NCI-H2029 (cell line): Measurements from ENCODE around the gene CXXC5.

Experiments
- DNase-seq: peaks from one replicate; lab custom pipeline; 2025; lab: John Stamatoyannopoulos, UW

Gene CXXC5

DNA sequence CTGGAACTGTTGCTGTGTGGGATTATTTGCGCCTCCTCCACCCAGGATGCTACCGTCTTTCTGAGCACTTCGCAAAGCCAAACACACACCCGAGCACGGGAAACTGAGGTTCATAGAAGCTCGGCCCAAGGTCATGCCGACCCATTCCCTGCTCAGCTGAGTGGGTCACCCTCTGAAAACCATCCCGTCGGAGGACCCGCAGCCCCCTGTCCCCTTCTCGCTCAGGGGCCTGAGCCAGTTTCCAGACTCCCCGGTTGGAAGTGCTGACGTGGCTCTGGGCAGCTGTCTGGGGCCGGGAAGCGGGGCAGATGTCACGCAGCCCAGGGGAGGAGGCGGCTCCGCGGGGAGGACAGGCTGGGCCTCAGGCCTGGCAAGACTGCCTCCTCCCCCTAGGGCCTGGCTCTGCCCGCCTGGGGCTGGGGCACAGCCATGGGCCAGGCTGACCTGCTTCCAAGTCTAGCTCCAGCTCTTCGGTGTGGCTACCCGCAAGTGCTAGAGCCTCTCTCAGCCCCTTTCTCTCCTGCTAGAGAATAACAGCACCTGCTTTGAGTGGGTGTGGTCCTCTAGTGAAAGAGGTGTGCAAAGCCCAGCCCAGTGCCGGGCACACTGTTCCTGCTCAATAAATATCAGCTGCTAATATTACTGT, 9.9 kb upstream of the CXXC5 start:
- DNase-seq: peak; percentile 97

GRCh38 chr5:139638736-139639618, 9.2 kb upstream of the CXXC5 start:
- no peak for DNase-seq

DNA sequence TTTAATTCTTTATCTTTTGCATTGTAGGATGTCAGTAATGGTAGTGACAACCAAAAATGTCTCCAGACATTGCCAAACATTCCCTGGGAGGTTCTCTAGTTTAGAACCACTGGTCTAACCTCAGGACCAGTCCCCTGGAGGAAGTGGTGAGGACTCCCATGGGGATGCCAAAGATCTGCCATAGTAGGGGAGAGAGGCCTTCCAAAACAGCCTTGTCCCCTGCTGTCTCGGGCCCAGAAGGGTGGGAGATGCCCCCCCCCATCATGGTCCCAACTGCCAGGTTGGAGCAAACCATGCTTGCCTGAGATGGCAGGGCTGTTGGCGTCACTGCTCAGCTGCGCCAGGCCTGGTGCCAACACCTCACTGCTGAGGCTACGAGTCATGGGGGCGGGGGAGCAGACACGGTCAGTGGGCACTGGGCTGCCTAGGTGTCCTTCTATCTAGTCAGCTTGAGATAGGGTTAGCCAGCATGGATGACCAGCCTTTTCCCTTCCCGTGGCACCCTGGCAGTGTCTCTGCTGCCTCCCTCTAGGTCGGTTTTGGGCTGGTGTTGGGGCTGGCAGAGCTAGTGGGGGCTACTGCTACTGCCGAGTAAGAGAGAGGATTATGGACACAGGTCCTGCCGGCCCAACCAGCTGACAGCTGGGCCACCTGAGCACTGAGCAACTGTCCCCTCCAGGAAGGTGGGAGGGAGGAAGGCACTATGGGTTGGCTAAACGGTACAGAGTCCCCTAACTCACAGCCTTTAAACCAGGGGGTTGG, 8.3 kb upstream of the CXXC5 start:
- peak; percentile 35 for DNase-seq

DNA sequence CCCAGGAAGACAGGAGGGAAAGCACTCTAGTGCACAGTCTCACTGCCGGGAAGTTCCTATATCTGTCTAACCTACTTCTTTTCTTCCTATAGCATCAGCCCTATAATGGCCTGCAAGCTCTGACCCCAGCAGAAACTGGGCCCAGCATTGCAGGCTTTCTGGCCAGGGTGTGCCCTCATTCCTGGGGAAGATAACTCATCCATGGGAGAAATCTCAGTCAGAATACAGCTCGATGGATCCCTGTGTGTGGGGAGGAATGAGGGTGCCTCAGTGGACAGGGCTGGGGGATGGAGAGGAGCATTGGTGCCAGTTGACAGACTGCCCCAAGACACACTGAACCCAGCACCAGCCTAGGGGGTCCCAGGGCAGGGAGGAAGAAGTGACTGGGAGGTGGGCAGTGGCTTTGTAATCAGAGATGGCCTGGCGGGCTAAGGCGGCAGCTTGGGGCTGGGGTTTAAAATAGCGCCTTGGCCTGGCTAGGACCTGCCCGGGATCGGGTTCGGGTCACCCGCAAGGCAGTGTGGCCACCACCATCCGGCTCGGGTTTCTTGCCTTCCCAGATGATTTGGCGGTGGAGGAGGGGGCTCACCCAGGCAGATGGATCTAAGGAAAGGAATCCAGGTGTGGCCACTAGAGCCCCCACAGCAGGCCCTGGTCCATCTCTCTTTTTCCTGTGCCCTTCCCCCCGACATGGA, 7.6 kb upstream of the CXXC5 start:
- no peak for DNase-seq

DNA sequence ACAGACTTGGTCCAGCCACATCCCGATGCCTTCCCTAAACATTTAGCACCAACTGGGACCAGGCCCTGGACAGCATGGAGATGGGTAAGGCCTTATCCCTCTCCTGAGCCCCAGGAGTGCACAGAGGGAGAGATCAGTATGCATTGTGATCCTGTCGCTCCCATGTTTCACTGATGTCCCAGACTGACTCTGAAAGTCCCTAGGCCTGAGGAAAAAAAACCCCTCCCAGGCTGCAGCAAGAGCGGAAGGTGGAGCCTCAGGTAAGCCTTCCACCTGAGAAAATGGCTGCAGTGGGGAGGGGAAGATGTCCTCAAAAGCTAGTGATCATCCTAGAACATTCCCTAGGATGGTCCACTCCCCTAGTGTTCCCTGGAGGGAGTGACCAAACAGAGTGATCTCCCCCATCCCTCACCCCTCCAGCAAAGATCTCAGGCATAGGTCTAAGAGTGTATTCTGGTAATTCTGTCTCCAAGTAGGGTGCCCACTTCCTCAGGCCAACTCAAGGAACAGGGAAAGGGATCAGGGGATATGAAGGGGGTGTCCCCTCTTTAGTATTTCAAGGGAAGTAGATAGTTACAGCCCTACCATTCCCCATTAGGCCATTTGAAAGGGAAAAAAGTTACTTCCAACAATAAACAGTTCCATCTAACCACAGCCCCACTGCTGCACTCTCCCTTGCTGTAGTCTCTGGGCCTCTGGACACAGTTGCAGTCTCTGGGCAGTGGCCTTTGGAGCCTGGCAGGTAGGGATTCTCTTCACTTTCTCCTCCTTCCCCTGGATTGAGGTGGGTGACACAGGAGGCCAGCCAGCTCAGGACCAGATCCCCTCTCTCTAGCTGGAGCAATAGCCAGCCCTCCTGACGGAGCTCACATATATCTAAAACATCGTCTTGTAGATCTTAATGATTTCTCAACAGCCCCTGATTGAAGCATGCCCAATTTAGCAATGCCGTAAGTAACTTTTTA, 6.8 kb upstream of the CXXC5 start:
- no peak for DNase-seq

GRCh38 chr5:139642213-139642612, 5.9 kb upstream of the CXXC5 start:
- DNase-seq: no peak

DNA sequence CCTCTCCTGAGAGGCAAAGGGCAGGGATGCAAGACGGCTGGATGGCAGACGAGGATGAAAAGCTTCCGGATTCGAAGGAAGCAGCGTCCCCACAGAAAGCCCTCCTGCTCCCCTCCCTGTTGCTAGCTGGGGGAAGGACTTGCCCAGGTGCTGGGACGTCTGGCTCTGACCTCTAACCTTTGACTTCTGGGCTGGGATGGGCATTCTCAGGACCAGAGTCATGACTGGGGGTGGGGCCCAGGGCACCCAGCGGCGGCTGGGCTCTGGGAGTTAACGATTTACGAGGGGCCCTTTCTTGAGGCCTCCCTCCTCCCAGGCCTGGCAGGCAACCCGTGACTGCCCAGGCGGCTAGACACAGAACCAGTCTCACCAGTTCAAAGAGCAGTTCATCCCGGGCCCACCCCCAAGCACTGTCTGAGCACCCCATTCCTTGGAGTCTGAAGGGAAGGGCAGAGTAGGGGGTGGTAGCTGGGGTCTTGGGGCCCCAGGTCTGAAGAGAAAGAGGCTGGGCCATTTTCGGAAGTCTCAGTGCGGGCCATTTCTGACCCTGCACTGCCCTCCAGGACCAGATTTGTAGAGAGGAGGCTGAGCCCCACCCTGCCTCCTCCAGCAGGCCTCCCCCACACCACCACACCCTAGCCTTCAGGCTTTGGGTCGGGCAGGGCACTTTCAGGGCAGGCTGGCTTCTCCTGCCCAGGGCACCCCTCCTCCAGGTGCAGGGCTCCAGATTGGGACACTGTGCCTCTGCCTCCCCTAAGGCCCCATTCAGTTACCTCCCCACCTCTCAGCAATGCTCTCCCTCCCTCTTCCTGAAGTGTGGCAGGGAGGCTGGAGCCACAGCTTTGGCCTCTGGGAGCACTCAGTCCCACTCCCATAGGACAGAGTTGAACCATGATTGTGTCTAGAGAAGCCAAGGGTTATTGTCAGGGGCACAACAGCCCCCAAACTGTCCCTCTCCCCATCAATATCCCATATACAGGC, 5.0 kb upstream of the CXXC5 start:
- no peak for DNase-seq

DNA sequence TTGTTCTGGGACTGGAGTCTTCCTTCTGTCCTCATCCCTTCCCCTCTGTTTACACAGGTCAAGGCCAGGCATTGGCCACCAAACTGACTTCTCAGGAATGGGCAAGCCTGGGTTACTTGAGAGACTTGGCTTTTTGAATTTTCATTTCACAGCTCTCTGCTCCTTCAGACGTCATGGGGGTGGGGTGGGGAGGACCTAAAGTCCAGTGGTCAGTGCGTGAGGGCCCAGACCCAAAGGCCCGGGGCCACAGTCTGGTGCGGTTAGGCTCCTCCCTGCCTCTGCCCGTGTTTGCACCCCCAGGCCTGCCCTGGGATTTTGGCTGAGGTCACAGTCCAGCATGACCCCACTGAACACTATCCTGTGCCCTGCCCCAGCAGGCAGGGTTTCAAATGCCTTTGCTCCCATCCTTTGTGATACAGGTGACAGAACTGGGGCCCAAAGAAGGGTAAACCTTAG, 4.1 kb upstream of the CXXC5 start:
- DNase-seq: no peak

DNA sequence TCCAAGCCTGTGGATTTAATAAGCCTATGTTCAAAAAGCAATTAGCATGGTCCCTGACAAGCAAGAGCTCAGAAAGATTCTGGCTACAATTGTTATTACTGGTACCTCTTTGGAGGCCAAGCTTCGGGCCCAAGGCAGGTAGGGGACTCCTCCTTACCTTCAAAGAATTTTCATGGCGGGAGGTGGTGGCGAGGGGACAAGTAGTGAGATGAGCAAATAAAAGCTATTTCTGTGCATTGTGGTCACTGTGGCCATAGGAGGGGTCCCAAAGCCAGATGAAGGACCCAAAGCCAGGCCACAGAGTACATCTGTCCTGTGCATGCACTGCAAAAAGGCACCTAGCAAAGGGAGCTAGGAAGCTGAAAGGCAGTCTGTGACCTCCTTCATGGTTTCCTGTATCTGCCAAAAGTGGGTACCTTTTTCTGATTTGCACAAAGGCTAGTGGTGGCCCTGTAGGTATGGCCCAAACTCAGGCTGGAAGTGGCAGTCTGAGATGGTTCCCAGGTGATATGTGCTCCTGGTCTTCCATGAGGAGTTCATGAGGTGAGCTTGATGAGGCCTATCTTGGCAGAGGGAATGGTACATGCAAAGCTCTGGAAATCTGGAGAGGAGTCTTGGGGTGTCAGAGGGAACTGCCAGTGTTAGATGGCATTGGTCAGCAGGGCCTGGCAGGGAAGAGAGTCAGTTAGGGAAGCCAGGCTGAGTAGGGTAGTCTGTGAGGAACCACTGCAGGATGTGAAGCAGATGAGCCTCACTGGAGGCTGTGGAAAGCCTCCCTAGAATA, 3.3 kb upstream of the CXXC5 start:
- DNase-seq: no peak

GRCh38 chr5:139645430-139645871, 2.7 kb upstream of the CXXC5 start:
- DNase-seq: no peak

DNA sequence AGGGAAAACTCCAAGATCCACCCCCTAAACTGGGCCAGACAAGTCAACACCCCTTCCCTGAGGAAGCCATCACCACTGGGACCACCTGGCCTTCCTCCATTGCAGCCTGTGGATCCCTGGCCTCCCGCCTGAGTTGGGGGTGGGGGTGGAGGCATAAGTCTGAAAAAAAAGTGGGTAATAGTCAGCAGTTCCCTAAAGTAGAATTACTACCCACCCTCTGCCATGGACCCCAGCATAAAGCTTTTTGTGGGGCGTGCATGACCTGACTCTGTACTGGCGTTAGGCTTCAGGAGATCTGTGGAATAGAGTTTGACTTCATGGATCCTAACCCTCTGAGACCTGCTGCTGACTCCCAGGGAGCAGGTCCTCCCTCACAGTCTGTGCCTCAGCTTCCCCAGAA, 2.0 kb upstream of the CXXC5 start:
- DNase-seq: no peak

- DNase-seq: no peak
Measured at GRCh38 chr5:139646912-139647505, 1.1 kb upstream of the CXXC5 start.

- no peak for DNase-seq
Measured at GRCh38 chr5:139647506-139648204, 494 bp upstream of the CXXC5 start.

DNA sequence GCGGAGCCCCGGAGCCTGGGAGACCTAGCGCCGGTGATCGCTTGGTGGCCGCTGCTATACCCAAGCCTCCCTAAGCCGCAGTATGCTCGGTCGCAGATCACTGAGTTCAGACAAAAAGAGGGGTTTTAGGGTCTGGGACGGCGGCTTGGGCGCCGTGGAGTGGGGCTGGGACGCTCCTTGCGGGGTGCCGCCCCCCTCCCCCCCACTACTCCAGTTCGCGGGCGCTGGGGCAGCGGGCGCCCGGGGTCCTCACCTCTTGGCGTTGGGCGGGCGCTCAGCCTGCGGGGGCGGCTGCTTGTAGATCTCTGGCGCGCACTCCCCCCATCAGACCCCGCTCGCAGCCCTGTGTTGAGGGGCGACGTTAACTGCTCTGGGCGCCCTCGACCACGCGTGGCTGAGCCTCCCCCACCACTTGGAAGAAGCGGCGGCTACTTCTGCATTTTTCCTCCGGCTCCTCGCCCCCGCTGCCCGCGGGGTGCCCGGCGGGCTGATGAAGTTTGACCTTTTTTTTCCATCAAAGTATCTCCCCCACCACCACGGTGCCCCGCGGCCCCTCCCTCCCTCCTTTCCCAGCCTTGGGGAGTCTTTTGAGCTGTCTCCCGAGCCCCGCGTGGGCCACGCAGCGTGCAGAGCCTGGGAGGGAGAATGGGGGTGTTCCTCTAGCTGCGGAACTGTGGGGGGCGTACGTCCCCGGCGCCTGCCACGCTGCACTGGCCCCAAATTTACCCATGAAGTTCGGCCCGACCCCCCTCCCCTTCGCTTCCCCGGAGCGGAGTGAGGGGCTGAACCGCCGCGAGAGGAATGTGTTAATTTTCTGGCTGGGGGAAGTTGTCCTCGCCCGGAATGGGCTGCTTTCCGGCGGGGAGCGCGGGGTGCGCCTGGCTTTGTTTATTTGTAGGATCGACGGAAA, 1.2 kb downstream of the CXXC5 start:
- no peak for DNase-seq

GRCh38 chr5:139650031-139650688, 2.0 kb downstream of the CXXC5 start:
- no peak for DNase-seq

GRCh38 chr5:139650689-139651042, 2.5 kb downstream of the CXXC5 start:
- no peak for DNase-seq
